Fibroblast of gingiva (primary cell): ENCODE measurements around the gene OR2H1.

Experiments
- DNase-seq: peaks from one replicate; pipeline ENCODE4 v3.0.0-alpha.2; 2011; ENCODE audit warnings: low read depth

Gene OR2H1

DNA sequence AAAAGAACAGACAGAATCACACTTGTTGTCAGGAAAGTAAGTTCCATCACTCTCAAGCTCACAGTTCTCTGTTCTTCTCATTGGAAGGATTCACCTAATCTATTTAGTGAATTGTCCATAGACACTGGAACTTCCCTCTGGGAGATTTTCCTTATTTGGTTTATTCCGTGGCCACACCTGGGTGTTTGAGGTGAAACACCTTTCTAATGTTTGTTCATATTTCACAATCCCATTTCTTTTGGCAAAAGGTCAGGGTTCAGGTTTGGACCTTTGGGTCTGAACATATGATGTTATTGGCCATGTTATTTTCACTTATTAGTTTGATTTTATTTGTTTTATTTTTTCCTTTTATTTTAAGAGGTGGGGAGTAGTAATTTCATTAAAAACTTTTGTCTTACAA is 26.8 kb downstream of the OR2H1 start:
- DNase-seq = no peak

DNA sequence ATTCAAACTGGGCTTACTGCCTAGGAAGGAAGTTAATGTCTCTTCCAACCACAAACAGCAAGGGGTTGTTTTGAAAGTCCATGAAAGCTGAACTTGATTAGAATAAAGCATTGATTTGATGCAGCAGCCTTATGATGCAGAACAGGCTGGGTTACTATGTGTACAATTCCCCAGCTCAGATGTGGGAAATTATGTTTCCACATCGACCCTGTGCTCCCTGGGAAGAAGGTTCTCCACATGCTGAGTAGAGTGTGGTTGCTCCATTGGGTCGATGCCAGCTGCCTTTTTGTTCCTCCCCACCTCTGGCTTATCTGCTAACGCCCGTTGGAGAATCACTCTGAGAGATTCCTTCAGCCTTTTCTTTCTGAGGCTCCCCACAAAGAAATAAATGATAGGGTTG is 29.6 kb downstream of the OR2H1 start:
- no peak for DNase-seq

DNA sequence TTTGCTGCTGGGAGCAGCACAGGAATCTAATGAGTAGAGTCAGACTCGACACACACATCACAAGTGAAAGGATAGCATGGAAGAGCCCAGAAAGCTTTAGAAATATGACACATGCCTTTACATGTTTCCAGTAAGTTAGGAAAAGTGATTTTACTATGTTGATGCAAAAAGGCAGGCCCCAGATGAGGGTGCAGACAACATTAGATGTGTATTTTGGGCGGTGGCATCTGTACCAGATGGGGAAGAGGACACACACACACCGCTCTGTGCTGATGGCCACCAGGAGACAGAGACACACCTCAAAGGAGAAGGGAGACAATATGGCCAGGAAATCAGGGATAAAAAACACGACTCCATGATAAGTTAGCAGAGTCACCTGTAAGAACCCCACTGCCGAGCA is 30.2 kb downstream of the OR2H1 start:
- no peak for DNase-seq

DNA sequence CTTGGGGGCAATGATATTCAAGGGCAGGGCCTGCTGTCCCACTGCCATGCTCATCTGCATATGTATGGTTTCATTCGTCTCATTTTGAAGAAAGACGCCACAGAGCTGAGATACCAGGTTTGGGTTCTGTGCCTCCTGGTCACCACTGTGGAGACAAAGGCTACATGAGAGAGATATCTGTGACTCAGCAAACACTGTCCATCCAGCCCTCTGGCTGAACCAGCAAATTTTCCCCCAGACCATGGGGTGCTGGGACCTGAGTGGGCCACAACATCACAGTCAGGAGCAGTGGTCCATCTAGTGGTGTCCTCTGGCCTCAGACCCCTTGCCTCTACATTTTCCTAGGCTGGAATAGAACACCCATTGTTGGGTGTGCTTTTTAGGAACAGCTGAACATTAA is 30.7 kb downstream of the OR2H1 start, which contains the start of gene MAS1L:
TSS of gene MAS1L (minus strand) at position 297 of the 400 bp plus-strand sequence. CDS start at position 243, 54 bp downstream.
- no peak for DNase-seq

DNA sequence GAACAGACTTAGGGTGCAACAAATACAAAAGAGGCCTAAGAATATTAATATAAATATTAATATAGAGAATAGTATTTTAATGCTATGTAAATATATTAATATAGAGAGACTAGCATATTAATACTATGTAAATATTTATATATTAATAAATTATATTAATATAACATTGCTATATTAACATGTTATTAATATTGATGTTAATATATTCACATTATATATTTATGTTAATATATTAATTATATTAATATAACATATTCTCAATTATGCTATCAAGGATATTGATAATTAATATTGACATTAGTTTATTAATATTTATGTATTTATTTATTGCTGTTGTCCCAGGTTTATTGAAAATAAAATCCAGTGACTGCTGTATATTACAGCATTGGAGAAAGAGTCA is 31.9 kb downstream of the OR2H1 start:
- no peak for DNase-seq

DNA sequence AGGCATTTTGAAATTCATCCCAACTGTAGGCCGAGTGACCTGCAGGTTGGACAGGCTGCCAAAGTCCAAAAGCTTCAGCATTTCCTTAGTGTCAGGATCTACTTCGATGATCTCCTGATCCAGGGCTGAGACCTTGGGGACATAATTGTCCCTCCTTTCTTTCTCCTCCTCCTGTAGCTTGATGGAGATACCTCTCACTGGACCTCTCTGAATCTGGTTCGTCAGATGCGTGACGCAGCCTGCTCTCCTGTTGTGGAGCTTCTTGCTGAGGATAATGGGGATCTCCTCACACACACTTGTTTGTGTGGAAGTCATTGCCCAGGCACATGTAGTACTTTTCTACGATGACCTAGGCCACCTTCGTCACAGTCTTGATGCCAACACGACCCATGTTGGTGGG is 32.3 kb downstream of the OR2H1 start:
- no peak for DNase-seq

DNA sequence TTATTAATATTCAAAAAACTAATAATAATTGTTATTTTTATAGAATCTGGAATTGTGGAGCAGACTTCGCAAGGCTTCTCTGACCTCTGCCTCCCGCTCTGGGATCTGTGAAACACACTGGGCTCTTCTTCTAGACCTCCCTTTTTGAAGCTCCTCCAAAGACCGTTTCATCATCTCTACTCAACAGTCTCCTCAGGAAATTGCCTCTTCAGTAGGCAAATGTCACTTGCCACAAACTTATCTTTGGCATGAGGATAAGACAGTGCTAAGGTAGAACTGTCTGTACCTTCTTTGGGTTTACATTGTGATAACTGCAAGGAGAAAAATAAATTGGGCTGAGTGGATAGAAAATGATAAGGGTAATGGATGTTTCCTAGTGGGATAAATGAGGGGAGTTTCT is 33.1 kb downstream of the OR2H1 start:
- DNase-seq = no peak

DNA sequence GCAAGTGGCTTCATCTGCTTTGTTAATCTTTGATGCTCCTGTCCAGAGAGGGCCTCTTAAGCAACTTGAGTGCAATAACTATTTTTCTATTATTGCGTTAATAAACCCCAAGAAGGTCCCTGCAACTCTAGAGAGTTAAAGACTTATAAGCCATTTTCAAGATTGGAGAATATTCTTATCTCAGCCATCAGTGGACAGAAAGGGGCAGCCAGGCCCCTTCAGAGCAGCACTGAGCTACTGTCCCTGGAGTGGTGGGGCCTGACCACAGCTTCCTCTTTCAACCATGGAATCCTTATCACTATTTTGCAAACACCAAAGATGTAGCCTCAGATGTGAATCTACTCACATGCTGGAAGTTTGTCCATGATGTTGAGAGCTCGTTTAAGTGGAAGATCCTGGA is 33.6 kb downstream of the OR2H1 start:
- no peak for DNase-seq

DNA sequence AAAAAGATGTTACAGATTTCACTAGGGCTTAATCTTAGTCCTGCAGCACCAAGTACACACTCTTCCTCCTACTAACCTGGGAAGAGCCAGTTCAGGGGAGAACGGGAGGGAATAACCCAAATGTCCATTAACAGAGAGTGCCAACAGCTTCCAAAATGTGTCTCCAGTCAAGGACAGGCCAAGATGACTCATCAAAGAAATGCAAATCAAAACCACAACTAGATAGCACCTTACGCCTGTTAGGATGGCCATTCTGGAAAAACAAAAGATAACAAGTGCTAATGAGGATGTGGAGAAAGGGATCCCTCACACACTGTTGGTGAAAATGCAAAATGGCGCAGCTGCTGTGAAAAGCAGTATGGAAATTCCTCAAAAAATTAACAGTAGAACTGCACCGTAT is 34.6 kb downstream of the OR2H1 start:
- DNase-seq = no peak

DNA sequence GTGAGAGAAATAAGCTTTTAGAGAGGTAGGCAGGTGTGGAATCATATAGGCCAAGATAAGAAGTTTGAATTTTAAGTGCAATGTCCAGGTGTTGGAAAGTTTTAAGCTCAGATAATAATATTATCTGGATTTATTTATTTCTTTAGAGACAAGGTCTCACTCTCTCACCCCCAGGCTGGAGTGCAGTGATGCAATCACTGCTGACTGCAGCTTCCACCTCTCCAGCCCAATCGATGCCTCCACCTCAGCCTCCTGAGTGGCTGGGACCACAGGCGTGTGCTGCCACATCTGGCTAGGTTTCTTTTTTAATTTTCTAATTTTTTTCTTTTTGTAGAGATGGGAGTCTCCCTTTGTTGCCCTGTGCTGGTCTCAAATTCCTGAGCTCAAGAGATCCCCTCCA is 36.3 kb downstream of the OR2H1 start:
- no peak for DNase-seq

DNA sequence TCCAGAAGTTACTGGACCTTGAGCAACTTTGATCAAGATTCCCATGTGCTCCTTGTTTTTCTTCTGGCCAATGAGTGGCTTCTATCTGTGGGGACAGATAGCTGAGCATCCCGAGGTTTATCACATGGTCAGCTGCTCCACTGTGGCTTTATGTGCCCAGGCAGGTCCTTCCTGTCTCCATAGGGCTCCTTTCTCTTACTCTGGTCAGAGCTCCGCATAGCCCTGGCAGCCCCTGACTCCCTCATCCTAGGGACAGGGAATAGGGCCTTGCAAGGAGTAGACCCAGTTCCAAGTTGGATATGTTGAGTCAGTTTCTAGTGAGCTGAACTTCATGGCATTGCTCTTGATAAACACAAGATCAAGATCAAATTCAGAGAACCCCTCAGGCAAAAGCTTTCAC is 37.2 kb downstream of the OR2H1 start:
- no peak for DNase-seq

DNA sequence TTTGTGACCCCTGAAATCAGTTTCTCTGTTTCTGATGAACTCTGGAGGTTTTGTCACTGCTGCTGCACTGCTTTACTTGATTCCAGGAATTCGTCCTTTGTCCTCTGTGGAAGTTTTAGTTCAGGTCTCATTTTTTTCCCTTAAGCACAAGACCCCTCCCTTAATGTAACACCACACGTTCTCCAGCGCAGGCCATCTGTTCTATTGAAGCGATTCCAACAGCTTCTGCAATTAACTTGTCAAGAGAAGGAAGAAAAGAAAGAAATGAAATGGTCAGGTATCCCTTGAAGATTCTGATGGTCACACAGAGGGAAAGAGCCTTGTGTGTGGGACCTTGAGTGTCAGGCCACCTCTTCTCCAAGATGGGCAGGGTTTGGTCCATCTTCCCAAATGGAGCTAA is 38.6 kb downstream of the OR2H1 start:
- no peak for DNase-seq

DNA sequence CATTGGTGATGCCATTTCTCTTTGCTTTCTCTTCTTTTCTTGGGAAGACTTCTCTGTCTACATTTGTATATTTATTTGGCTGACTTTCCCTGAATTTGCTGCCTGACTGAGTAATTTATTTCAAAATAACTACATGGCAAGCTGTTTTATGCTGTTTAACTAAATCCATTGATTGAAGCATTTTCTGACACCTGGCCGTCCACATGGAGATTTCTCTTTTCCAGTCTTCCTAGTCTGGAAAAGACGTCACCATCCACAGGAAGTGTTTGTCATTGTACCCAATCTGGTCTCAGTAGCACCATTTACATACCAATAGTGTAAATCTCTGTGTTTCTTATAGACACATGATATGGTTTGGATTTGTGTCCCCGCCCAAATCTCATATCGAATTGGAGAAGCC is 40.0 kb downstream of the OR2H1 start:
- no peak for DNase-seq

DNA sequence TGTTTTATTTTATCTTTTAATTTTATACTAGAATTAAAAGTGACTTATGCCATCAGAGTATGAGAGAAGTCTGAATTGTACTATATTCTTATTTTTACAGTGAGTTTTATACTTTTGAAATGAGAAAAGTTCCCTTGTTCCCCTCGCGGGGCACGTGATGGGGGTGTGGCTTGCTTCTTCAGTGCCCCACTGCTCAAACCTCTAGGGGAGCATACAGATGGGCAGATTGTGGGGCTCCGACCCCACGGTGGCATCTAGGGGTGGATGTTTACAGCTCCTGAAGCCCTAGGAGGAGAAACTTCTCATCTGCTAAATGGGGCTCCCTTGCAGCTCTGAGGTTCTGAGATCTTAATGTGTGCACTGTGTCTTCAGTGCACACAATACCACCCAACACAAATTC is 42.7 kb downstream of the OR2H1 start:
- DNase-seq = no peak

DNA sequence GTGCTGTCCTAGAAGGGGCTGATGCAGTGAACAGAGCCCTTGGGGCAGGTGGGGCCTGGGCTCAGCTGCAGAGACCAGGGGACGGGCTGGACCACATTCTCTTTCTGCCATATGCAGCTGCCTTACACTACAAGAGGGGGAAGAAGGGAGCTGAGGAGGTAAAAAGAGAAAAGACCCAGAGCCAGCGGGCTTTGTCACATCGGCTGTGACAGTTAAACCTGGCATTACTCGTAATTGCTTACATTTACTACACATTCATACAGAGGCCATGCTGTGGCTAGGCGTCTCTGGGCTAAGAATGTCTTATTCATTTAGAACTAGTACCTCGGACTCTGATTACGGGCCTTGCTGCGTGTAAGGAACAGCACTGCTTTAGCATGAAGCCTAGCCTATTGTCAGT is 43.6 kb downstream of the OR2H1 start:
- no peak for DNase-seq

DNA sequence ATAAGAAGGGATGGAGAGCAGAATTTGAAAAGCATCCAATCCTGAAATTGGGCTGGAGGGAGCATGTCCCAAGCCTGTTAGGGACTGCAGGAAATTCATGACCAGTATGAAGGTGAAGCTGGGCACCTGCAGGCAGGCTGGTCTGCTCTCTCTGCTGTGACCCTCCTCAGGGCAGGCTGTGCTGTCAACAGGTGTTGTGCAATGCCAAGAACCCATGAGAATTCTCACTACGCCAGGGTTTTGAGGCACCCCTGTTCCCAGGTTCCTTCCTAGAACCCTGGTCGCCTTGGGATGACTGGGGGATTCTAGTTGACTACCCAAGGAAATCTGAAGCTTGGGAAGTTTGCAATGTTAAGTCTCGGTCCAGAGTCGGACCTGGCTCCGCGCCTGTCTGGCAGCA is 44.2 kb downstream of the OR2H1 start:
- DNase-seq = no peak

DNA sequence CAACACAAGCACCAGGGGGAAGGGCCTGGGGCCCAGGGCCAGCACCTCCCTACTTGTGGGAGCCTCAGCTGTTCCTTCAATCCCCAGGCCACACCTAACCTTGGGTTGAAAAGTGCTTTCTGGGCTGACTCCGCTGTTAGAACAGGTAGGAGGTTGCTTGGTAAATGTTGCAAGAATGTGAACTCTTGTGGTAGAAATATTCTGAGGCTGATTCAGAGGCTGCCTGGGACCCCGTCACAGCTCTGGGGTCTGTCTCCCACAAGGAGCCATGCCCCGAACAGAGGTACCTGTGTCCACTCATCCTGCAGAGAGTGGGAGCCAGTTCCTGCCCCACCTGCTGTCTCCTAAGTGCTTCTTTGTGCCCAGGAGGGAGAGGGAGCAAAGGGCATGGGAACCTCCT is 45.2 kb downstream of the OR2H1 start:
- DNase-seq = no peak

DNA sequence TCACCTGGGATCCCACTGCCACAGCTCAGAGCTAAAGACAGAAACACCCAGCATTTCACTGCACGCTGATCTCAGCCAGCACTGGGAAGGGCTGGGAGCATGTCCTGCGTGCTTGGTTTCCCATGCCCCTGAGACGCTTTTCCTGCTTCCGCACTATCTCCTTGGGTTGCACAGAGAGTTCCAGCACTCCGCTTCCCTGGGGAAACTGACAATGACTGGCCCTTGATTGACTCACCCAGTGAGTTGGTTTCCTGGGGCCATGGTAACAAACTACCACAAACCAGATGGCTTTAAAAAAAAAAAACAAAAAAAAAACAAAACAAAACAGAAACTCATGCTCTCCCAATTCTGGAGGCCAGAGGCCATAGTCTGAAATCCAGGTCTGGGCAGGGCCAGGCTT is 45.6 kb downstream of the OR2H1 start:
- peak; percentile 42 for DNase-seq

DNA sequence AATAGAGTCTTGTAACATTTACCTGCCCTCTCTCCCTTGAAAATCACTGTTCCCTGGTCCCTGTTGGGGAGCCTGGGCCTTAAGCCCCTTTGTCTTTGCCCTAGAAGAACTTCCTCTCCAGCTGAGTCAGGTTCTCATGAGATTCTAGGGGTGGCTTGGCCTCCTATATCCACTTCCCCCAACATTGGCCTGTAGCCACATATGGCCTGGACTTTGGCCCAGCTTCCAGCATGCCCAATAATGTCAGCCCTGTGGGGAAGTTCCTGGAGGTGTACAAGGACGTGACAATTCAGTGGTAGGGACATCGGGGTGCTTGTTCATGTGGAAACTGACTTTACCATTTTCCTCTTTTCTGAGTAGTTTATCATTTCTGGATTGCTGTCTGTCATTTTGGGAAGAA is 48.0 kb downstream of the OR2H1 start:
- no peak for DNase-seq

DNA sequence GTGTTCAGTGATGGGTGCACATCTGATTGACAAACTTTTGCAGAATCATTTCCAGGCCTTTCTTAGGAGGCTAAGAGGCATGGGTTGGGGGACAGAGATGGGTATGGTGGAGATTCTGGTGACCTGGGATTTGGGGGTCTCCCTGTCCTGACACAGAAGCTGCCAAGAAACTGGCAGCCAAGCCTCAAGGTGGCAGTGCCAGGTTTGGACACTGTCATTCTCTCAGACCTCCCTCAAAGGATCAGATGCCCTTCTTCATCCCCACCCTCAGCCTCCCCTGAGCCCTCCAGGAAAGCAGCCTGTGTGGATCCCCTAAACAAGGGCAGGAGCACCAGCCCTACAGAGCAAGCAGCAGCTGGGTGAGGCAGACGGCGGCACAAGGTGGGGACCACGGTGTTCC is 48.9 kb downstream of the OR2H1 start:
- DNase-seq = no peak

DNA sequence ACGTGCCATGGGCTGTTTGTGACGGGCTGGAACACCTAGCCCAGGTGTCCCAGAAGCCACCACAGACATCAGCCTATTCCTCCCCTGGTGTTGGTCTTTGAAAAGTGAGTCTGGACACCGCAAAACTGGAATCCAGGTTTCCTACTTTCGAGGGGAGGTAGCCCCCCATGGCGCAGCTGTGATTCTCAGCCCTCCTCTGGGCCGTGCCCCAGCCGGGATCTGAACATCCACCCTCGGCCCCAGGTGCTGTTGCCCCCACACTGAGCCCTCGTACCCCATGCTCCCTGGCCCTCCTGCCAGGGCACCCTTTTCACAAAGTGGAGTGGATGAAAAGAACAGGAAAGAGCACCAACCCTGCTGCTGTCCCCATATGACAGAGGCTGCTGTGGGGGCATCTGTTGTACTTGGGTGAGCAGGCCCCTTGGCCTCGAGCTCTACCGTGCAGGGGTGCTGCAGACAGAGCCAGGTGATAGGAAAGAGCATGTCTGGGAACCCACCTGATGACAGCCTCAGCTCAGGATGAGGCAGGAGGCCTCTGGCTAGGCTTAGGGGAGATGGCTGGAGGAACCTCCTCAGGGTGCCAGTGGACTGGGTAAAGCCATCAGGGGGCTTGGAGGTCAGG is 49.6 kb downstream of the OR2H1 start:
- DNase-seq = no peak

DNA sequence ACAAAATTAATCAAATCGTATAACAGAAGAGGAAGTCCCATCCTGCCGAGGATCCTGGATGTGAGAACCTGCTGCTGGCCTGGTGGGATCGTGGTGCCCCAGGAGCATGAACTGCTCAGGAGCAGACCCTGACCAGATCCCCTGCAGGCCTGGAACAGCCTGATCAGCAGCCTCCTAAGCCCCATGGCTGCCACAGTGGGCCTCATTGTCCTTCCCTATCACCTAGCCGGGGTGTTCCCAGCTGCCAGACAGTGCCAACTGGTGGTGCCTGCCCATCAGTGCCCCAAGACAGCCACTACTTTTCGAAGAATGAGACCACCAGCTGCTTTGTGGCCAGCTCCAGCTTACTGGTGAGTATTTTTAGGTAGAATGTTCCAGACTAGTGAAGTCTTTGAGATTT is 50.4 kb downstream of the OR2H1 start:
- no peak for DNase-seq

DNA sequence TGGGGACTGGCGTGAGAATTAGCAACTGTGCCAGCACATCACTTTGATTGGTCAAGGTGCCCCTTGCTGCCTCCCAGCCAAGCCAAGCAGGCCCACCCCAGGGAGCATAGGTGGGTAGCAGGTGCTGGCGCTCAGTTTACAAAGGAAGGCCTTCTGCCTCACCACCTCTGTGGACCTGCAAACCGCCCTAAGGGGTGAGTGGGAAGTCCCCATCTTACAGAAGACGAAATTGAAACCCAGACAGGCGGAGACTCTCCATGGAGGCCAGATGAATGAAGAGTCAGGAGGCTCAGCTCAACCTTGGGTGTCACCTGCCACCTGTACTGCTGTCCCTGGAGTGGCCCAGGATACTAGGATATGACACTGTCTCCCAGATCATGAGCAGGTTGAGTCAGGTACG is 52.3 kb downstream of the OR2H1 start:
- DNase-seq = no peak

DNA sequence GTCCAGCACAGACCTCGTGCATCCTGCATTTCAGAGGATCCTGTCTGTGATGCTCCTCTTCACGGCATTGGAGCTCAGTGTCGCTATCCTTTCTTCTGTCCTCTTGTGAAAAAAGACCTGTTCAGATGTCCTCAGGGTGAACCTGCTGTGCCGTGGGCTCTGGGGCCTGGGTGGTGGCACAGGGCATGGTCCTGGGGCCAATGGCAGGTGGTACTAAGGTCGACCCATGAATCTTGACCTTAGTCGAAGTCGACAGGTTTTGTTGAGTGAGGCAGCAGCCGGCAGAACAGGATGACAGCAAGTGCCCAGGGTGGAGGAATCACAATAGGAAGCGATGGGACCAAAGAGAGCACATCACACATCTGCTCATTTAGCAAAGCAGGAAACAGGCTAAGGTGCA is 52.8 kb downstream of the OR2H1 start:
- DNase-seq = no peak

DNA sequence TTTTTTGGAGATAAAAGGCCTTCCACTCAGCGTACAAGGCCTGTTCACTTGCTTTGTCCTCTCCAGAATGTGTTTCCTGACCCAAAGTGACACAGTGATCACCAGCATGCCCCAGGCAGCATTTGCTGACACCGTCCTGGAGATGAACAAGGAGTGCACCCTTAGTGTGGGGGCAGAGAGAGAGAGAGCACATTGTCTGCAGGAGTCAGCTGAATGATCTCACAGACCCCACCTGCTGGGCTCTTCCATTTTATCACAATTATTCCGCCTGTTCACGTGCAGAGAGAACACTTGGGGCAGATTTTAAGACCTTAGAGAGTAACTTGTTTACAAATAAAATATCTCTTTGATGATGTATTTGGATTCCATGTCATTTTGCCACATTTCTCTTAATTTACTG is 53.2 kb downstream of the OR2H1 start:
- no peak for DNase-seq
